A673 (cell line): Measurements from ENCODE around the gene LINC00305.

Experiments
- EZH2 ChIP-seq: fragments of 200-600 bp; sonication (generic); IDR thresholded peaks from 2 replicates; pipeline ENCODE4 v1.6.1; 2017; ENCODE audit warnings: borderline replicate concordance, low read depth, mild to moderate bottlenecking, mixed read lengths, antibody characterized with exemption, low read length; ENCODE audit not compliant: poor library complexity, severe bottlenecking
- TF ChIP-seq, protein P1 (sequence below): fragments of 300-800, 200-600 bp; sonication (generic); conservative IDR thresholded peaks from 2 replicates; pipeline ENCODE4 v1.5.1; 2017; ENCODE audit warnings: low read depth, mild to moderate bottlenecking, antibody characterized with exemption, low read length, moderate library complexity, mixed read lengths

DNA sequence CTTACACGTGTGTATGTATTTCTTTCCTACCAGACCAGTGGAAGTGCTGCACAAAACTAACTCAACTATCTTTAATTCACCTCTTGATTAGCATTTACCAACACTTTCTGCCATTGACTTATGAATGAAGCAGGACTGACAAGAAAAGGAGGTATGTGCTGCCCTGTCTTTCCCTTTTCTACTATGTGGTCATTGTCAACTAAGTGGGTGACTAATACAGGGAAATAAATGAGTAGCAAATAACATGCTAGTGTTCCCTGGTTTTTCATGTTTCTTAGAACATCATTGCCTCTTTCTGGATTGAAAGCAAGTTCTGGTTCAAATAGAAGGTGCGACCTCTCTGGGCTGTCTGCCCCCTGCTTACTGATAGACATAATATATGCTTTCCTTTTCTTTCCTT is 58.0 kb downstream of the LINC00305 start:
- TF ChIP-seq, protein P1, sequence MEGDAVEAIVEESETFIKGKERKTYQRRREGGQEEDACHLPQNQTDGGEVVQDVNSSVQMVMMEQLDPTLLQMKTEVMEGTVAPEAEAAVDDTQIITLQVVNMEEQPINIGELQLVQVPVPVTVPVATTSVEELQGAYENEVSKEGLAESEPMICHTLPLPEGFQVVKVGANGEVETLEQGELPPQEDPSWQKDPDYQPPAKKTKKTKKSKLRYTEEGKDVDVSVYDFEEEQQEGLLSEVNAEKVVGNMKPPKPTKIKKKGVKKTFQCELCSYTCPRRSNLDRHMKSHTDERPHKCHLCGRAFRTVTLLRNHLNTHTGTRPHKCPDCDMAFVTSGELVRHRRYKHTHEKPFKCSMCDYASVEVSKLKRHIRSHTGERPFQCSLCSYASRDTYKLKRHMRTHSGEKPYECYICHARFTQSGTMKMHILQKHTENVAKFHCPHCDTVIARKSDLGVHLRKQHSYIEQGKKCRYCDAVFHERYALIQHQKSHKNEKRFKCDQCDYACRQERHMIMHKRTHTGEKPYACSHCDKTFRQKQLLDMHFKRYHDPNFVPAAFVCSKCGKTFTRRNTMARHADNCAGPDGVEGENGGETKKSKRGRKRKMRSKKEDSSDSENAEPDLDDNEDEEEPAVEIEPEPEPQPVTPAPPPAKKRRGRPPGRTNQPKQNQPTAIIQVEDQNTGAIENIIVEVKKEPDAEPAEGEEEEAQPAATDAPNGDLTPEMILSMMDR: no peak
- no peak for TF ChIP-seq EZH2
